ENCODE data around the gene PRAMEF1.
"Not testable (repeated sequence)": the region's sequence is repeated elsewhere in the genome, so short reads cannot be mapped to it uniquely, and the experiment has no call there.

DNA sequence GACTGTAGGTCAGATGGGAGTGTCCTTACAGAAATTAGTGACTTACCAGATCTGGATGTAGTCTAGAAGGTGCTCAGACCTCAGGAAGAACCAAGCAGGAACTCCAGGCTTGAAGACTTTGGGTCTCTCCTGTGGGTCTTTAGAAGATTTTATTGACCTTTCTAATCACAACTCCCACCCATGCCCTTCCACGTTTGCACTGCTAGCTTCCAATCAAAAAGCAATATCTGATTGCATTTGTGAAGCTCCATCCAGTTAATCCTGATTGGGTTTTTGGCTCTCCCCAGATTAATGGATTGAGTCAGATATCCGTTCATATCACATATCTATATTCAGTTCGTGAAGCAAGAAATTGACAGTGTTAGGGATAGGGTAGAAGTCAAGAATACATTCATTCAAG lies 40.1 kb downstream of the PRAMEF1 start, which contains the start of gene PRAMEF11:
- TF ChIP-seq, protein P1, sequence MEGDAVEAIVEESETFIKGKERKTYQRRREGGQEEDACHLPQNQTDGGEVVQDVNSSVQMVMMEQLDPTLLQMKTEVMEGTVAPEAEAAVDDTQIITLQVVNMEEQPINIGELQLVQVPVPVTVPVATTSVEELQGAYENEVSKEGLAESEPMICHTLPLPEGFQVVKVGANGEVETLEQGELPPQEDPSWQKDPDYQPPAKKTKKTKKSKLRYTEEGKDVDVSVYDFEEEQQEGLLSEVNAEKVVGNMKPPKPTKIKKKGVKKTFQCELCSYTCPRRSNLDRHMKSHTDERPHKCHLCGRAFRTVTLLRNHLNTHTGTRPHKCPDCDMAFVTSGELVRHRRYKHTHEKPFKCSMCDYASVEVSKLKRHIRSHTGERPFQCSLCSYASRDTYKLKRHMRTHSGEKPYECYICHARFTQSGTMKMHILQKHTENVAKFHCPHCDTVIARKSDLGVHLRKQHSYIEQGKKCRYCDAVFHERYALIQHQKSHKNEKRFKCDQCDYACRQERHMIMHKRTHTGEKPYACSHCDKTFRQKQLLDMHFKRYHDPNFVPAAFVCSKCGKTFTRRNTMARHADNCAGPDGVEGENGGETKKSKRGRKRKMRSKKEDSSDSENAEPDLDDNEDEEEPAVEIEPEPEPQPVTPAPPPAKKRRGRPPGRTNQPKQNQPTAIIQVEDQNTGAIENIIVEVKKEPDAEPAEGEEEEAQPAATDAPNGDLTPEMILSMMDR (IDR thresholded peaks at IDR 0.05; ENCODE audit: low read depth, low read length): not testable (repeated sequence)
- not testable (repeated sequence) for TF ChIP-seq EZH2phosphoT487 (IDR thresholded peaks at IDR 0.05; ENCODE audit: low read depth)

All from OCI-LY3 (cell line).